IMR-90 (cell line): ENCODE results near the gene OSBPL2. TPM values are rescaled to one million over a fixed set of nuclear protein-coding genes. Genes with fewer than 3 reads are reported as not detected.

Experiments used
- ATAC-seq: fragments of 200-7000 bp; cut with Tn5 transposase; 2 replicates; pipeline ENCODE4 v1.9.1; 2020; ENCODE audit warnings: low read depth, mild to moderate bottlenecking, moderate library complexity
- BruUV-seq: library from RNA; stranded (reverse); fragments of 400-500 nt; replicated peaks from 2 replicates; lab custom pipeline; 2021; lab: Mats Ljungman, UMichigan
- CTCF ChIA-PET: fragments of 300-600 bp; formaldehyde crosslinking; extraction: SDS; loops from one replicate; lab custom pipeline; 2021; ENCODE audit warnings: antibody characterized with exemption; lab: Yijun Ruan, JAX
- POLR2A ChIA-PET: fragments of 300-600 bp; sonication (Branson Sonifier 250); formaldehyde crosslinking; loops from one replicate; lab custom pipeline; 2022; ENCODE audit warnings: antibody characterized with exemption; ENCODE audit not compliant: unreplicated experiment; lab: Charles Lee
- DNase-seq: peaks from one replicate; pipeline ENCODE4 v3.0.0; 2013
- H2AFZ ChIP-seq: replicated peaks from 2 replicates; pipeline ENCODE3; 2013; ENCODE audit warnings: low read length, mild to moderate bottlenecking; ENCODE audit not compliant: poor library complexity
- H2AK5ac ChIP-seq: 2 replicates; pipeline ENCODE4 v1.6.1; 2013; ENCODE audit warnings: low read depth, low read length, inconsistent platforms
- H2AK9ac ChIP-seq: replicated peaks from 2 replicates; pipeline ENCODE3; 2013; ENCODE audit warnings: mild to moderate bottlenecking, low read depth, low read length, moderate library complexity; ENCODE audit not compliant: poor library complexity
- H2BK120ac ChIP-seq: 2 replicates; pipeline ENCODE4 v1.6.1; 2013; ENCODE audit warnings: low read depth, low read length, inconsistent platforms
- H2BK15ac ChIP-seq: 3 replicates; pipeline ENCODE4 v1.6.1; 2013; ENCODE audit warnings: low read depth, low read length, inconsistent platforms
- H2BK20ac ChIP-seq: 2 replicates; pipeline ENCODE4 v1.6.1; 2013; ENCODE audit warnings: low read depth, mild to moderate bottlenecking, inconsistent platforms, low read length, moderate library complexity
- H2BK5ac ChIP-seq: 2 replicates; pipeline ENCODE4 v1.6.1; 2013; ENCODE audit warnings: mild to moderate bottlenecking, low read depth, low read length, inconsistent platforms; ENCODE audit not compliant: poor library complexity, severe bottlenecking
- H3K14ac ChIP-seq: replicated peaks from 2 replicates; pipeline ENCODE4 v1.6.1; 2013; ENCODE audit warnings: low read depth, low read length, inconsistent platforms
- H3K18ac ChIP-seq: 2 replicates; pipeline ENCODE4 v1.6.1; 2013; ENCODE audit warnings: low read depth, low read length, control low read depth
- H3K23ac ChIP-seq: 2 replicates; pipeline ENCODE4 v1.6.1; 2013; ENCODE audit warnings: low read depth, low read length, inconsistent platforms
- H3K27ac ChIP-seq: 2 replicates; pipeline ENCODE4 v1.5.1; 2013; ENCODE audit warnings: mild to moderate bottlenecking, control low read depth, low read length; ENCODE audit not compliant: insufficient read depth
- H3K27me3 ChIP-seq: 2 replicates; pipeline ENCODE4 v1.6.1; 2013; ENCODE audit warnings: low read length; ENCODE audit not compliant: control insufficient read depth, insufficient read depth
- H3K36me3 ChIP-seq: 2 replicates; pipeline ENCODE4 v1.6.1; 2013; ENCODE audit warnings: low read length, mixed read lengths; ENCODE audit not compliant: control insufficient read depth, insufficient read depth
- H3K4ac ChIP-seq: 2 replicates; pipeline ENCODE4 v1.6.1; 2013; ENCODE audit warnings: low read depth, low read length, inconsistent platforms
- H3K4me1 ChIP-seq: 2 replicates; pipeline ENCODE4 v1.6.1; 2013; ENCODE audit warnings: low read length, mixed read lengths; ENCODE audit not compliant: control insufficient read depth, insufficient read depth
- H3K4me2 ChIP-seq: 2 replicates; pipeline ENCODE4 v1.6.1; 2013; ENCODE audit warnings: low read depth, mild to moderate bottlenecking, control low read depth, low read length, moderate library complexity
- H3K4me3 ChIP-seq: 2 replicates; pipeline ENCODE4 v1.5.1; 2013; ENCODE audit warnings: low read depth, mild to moderate bottlenecking, control low read depth, low read length, moderate library complexity; ENCODE audit not compliant: insufficient read depth
- H3K56ac ChIP-seq: 2 replicates; pipeline ENCODE4 v1.6.1; 2013; ENCODE audit warnings: low read length, inconsistent platforms; ENCODE audit not compliant: insufficient read depth; ENCODE audit errors: extremely low read depth
- H3K79me1 ChIP-seq, 2 experiments: 2 replicates each; pipeline ENCODE4 v1.6.1; 2013; ENCODE audit warnings: low read length in 2 of 2, inconsistent platforms in 1 of 2, low read depth in 1 of 2
- H3K9ac ChIP-seq: 2 replicates; pipeline ENCODE4 v1.6.1; 2013; ENCODE audit warnings: low read depth, low read length, control low read depth
- H3K9me1 ChIP-seq: 2 replicates; pipeline ENCODE4 v1.6.1; 2013; ENCODE audit warnings: low read length, inconsistent platforms; ENCODE audit not compliant: insufficient read depth
- H3K9me3 ChIP-seq: 2 replicates; pipeline ENCODE4 v1.6.1; 2013; ENCODE audit warnings: low read length; ENCODE audit not compliant: control insufficient read depth, insufficient read depth
- H4K20me1 ChIP-seq: 2 replicates; pipeline ENCODE4 v1.6.1; 2013; ENCODE audit warnings: low read length, inconsistent platforms; ENCODE audit not compliant: insufficient read depth
- H4K5ac ChIP-seq: 2 replicates; pipeline ENCODE4 v1.6.1; 2013; ENCODE audit warnings: mild to moderate bottlenecking, low read depth, low read length, control low read depth
- H4K8ac ChIP-seq, 2 experiments: 2 replicates each; pipeline ENCODE4 v1.6.1; 2013; ENCODE audit warnings: low read depth in 2 of 2, low read length in 2 of 2, control low read depth in 1 of 2, inconsistent platforms in 1 of 2
- H4K91ac ChIP-seq: 2 replicates; pipeline ENCODE4 v1.6.1; 2013; ENCODE audit warnings: low read depth, low read length, inconsistent platforms; ENCODE audit not compliant: insufficient read depth
- CEBPB ChIP-seq: IDR thresholded peaks from 2 replicates; pipeline ENCODE4 v1.6.1; 2012; ENCODE audit warnings: low read depth, low read length, improper control_type of control experiment
- MXI1 ChIP-seq: IDR thresholded peaks from 2 replicates; pipeline ENCODE4 v1.6.1; 2012; ENCODE audit warnings: low read depth, mild to moderate bottlenecking, low read length, moderate library complexity, borderline replicate concordance
- RCOR1 ChIP-seq: IDR thresholded peaks from 2 replicates; pipeline ENCODE4 v1.6.1; 2012; ENCODE audit warnings: mild to moderate bottlenecking, low read length, improper control_type of control experiment; ENCODE audit not compliant: insufficient replicate concordance
- WGBS, 2 experiments: methylation state at CpG; one replicate each; pipeline versions ENCODE4 v1.1.5 to v1.1.7; 2013; ENCODE audit warnings: missing lambda C conversion rate in 2 of 2; ENCODE audit not compliant: insufficient read length in 1 of 2; ENCODE audit errors: extremely low coverage in 2 of 2; 5-methylcytosine and 5-hydroxymethylcytosine counted together
- dilution Hi-C: fragments of 300-500 bp; cut with HindIII; formaldehyde crosslinking; loops from one replicate; pipeline ENCODE4 v1.14.3; 2018; ENCODE audit warnings: low sequenced_read_pairs; ENCODE audit not compliant: unreplicated experiment
- in situ Hi-C: fragments of 300-500 bp; cut with MboI; formaldehyde crosslinking; loops from 3 replicates; pipeline ENCODE4 v1.14.3; 2019; ENCODE audit warnings: low sequenced_read_pairs, inconsistent platforms, mixed read lengths
- intact Hi-C: fragments of 100-400 bp; cut with micrococcal nuclease; formaldehyde crosslinking; loops from 2 replicates; pipeline ENCODE4 v1.10.0; 2022
- polyA plus RNA-seq, 3 experiments: library from polyadenylated mRNA; depleted of rRNA; stranded (reverse); fragments of >200 nt; gene quantifications; 2 replicates each; pipeline ENCODE4 v1.2.3, GENCODE V29; 2012; ENCODE audit warnings: low replicate concordance in 1 of 3
- total RNA-seq: library from RNA; depleted of rRNA; stranded (reverse); fragments of >200 nt; gene quantifications from 2 replicates; pipeline ENCODE4 v1.2.3, GENCODE V29; 2012

OSBPL2 gene
- total and polyA plus RNA-seq, 2 of the 4 experiments (the other 2 are of a cell fraction): 19.3 to 27.6 TPM

- TF ChIP-seq MXI1: no peak
- no peak for TF ChIP-seq CEBPB
- TF ChIP-seq RCOR1: no peak
- no peak overlapping the region for H4K8ac ChIP-seq
- dilution Hi-C loops (no loop called here), intact Hi-C loops (no loop called here), in situ Hi-C loops (no loop called here)
- no peak overlapping the region for H3K9ac ChIP-seq
- no peak overlapping the region for H2AK5ac ChIP-seq
- no peak overlapping the region for H3K27ac ChIP-seq
- no peaks in the 10 kb centered on the region for H3K36me3 ChIP-seq
- H3K4me1 ChIP-seq: no peaks in the 10 kb centered on the region
- peaks cover 41% of the 10 kb centered on the region for H3K27me3 ChIP-seq
- H2BK20ac ChIP-seq: no peak overlapping the region
- no peaks in the 10 kb centered on the region for H3K79me1 ChIP-seq
- H3K4ac ChIP-seq: no peak overlapping the region
- WGBS, 2 experiments: 23% methylated on average over 4 of the region's 10 CpGs; no CpG with 5 or more reads in 1 of the 2 experiments
- DNase-seq (no peak), ATAC-seq (peak; percentile 7; the same call in 1 of the 2 replicates)
- ChIA-PET CTCF (no interaction called here), POLR2A (no interaction called here)
- no peak overlapping the region for H3K18ac ChIP-seq
- H3K9me1 ChIP-seq: no peaks in the 10 kb centered on the region
- BruUV-seq: no TSS peak
- H2AK9ac ChIP-seq: no peak overlapping the region
- no peak overlapping the region for H3K4me3 ChIP-seq
- H2BK15ac ChIP-seq: no peak overlapping the region
- no peak overlapping the region for H2BK5ac ChIP-seq
- no peak overlapping the region for H2AFZ ChIP-seq
- no peak overlapping the region for H4K5ac ChIP-seq
- H4K91ac ChIP-seq: no peak overlapping the region
- no peak overlapping the region for H3K23ac ChIP-seq
- H2BK120ac ChIP-seq: no peak overlapping the region
- no peak overlapping the region for H3K14ac ChIP-seq
- no peak overlapping the region for H3K56ac ChIP-seq
- no peak overlapping the region for H3K4me2 ChIP-seq
- H4K20me1 ChIP-seq: no peaks in the 10 kb centered on the region; the same call in none of the 2 replicates
- H3K9me3 ChIP-seq: no peaks in the 10 kb centered on the region
These were observed 26.0 kb upstream of the OSBPL2 start for GRCh38 chr20:62212299-62212698.
